GM06990 (cell line): ENCODE results near the gene SNAP25.

ENCODE experiments used
- DNase-seq: peaks from one replicate; pipeline ENCODE4 v3.0.0-alpha.2; 2011; ENCODE audit not compliant: insufficient read length; ENCODE audit errors: extremely low read depth
- H3K27me3 ChIP-seq: replicated peaks from 2 replicates; pipeline ENCODE4 v1.6.0; 2011; ENCODE audit warnings: low read length; ENCODE audit not compliant: control insufficient read depth, insufficient read depth
- H3K36me3 ChIP-seq: 2 replicates; pipeline ENCODE4 v1.5.1; 2011; ENCODE audit warnings: low read length; ENCODE audit not compliant: control insufficient read depth, insufficient read depth
- H3K4me3 ChIP-seq: replicated peaks from 2 replicates; pipeline ENCODE4 v1.5.1; 2011; ENCODE audit warnings: low read depth, mild to moderate bottlenecking, control low read depth, low read length
- TF ChIP-seq, protein P1 (sequence below): IDR thresholded peaks from 2 replicates; pipeline ENCODE4 v1.5.1; 2011; ENCODE audit warnings: low read length, control low read depth, mild to moderate bottlenecking, inconsistent platforms; ENCODE audit not compliant: insufficient read depth, poor library complexity, severe bottlenecking

Gene SNAP25

DNA sequence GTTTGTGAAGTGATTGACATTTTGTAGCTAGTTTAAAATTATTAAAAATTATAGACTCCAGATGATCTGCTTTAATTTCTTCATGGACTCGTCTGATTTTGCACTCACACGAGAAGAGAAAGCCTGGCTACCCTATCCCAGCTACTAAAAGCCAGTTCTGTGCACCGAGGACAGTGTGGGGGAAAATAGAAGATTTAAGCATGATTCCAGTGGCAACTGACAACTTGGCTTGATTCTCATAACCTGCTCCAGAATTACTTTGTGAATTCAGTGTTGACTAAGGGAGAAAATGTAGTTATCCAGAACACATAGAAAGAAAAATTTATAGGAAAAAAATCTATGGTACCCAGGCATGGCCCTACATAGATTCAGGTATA is 88.7 kb downstream of the SNAP25 start:
- H3K36me3 ChIP-seq = no peaks in the 10 kb centered on the region
- no peaks in the 10 kb centered on the region for H3K27me3 ChIP-seq
- DNase-seq = no peak
- H3K4me3 ChIP-seq = no peak overlapping the region
- TF ChIP-seq, protein P1, sequence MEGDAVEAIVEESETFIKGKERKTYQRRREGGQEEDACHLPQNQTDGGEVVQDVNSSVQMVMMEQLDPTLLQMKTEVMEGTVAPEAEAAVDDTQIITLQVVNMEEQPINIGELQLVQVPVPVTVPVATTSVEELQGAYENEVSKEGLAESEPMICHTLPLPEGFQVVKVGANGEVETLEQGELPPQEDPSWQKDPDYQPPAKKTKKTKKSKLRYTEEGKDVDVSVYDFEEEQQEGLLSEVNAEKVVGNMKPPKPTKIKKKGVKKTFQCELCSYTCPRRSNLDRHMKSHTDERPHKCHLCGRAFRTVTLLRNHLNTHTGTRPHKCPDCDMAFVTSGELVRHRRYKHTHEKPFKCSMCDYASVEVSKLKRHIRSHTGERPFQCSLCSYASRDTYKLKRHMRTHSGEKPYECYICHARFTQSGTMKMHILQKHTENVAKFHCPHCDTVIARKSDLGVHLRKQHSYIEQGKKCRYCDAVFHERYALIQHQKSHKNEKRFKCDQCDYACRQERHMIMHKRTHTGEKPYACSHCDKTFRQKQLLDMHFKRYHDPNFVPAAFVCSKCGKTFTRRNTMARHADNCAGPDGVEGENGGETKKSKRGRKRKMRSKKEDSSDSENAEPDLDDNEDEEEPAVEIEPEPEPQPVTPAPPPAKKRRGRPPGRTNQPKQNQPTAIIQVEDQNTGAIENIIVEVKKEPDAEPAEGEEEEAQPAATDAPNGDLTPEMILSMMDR = no peak

DNA sequence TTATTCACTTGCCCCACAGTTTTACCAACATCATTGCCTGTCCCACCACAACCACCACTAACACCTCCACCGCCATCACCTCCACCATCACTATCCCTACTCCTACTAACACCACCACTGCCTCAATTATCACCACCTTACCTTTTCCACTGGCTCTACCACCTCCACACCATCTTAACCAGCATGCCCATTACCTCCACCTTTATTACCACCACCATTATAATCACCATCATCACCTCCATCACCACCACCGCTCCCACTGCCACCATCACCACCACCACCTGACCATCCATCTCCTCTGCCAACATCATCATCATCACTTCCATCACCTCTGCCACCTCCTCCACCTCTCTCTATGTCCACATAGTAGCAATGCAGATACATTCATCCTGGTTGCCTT is 90.0 kb downstream of the SNAP25 start:
- no peaks in the 10 kb centered on the region for H3K36me3 ChIP-seq
- H3K4me3 ChIP-seq = no peak overlapping the region
- DNase-seq = no peak
- TF ChIP-seq, protein P1 = no peak
- H3K27me3 ChIP-seq = no peaks in the 10 kb centered on the region

DNA sequence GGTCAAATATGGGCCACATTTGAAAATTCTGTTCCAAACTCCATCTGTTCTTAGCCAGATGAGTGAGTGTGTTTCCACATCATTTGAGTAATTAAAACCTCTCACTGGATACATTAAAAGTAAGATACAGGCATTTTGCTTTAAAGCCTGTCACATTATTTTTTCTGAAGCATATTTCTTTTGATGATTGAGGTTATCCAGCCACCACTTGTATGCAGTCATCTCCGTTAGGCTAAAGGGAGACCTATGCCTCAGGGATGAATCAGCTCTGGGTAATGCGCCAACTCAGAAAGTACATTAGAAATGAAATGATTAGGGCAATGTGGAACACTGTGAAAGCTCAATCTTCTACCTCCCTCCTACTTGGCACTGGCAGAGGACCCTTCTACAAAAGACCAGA is 90.7 kb downstream of the SNAP25 start:
- Histone ChIP-seq H3K27me3 (no peaks in the 10 kb centered on the region), H3K4me3 (no peak overlapping the region), H3K36me3 (no peaks in the 10 kb centered on the region)
- TF ChIP-seq, protein P1 = no peak
- no peak for DNase-seq

DNA sequence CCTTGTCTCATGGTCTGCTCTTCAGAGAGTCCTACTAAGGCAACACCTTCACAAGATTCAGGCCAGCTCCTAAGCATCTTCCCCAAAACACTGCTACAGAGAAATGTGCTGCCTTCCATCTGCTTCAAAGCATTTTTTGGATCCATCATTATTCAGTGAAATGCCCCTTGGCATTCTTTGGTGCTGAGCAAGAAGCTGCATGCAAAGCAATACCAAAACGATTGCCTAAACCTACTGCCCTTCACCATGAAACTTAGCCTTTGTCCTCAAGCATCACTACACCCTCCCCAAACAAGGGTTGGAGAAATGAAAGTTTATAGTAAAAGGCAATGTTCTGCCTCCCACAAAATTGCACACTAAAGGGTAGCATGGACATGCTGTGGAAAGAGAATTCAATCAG is 93.5 kb downstream of the SNAP25 start:
- no peak for DNase-seq
- TF ChIP-seq, protein P1 = no peak
- Histone ChIP-seq H3K36me3 (no peaks in the 10 kb centered on the region), H3K4me3 (no peak overlapping the region), H3K27me3 (no peaks in the 10 kb centered on the region)

DNA sequence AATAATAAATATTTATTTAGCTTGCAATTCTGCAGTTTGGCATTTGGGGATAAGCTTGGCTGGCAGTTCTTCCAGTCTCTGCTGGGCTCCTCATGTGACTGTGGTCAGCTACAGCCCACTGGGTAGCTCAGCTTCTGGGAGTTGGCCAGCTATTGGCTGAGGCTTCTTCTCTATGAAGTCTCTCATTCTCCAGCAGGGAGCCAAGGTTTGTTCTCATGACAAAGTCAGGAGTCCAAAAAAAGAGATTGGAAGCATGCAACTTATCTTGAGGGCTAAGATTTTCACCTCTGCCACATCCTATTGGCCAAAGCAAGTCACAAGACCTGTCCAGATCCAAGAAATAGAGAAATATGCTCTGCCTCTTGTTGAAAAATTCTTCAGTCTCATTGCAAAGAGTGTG is 94.6 kb downstream of the SNAP25 start:
- TF ChIP-seq, protein P1 = no peak
- Histone ChIP-seq H3K36me3 (no peaks in the 10 kb centered on the region), H3K4me3 (no peak overlapping the region), H3K27me3 (no peaks in the 10 kb centered on the region)
- no peak for DNase-seq

DNA sequence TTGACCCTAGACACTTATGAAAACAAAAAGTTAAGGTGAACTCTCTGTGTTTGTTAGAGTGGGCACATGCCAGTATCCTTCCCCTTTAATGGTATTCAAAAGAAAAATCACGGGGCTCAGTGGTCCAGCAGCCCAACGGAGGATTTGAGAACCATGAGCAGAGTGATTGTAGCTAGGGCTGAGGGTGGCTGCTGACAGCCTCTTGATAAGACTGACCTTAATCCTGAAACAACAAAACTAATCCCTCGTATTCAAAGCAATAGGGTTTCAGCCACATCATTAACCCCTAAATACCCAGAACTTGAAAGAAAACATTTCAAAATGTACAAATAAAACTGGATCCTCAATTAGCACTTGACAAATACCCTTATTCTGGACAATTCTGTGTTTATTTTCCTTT is 95.1 kb downstream of the SNAP25 start:
- TF ChIP-seq, protein P1 = no peak
- no peaks in the 10 kb centered on the region for H3K36me3 ChIP-seq
- DNase-seq = no peak
- no peaks in the 10 kb centered on the region for H3K27me3 ChIP-seq
- H3K4me3 ChIP-seq = no peak overlapping the region
